ENCODE data around the gene VSNL1.

DNA sequence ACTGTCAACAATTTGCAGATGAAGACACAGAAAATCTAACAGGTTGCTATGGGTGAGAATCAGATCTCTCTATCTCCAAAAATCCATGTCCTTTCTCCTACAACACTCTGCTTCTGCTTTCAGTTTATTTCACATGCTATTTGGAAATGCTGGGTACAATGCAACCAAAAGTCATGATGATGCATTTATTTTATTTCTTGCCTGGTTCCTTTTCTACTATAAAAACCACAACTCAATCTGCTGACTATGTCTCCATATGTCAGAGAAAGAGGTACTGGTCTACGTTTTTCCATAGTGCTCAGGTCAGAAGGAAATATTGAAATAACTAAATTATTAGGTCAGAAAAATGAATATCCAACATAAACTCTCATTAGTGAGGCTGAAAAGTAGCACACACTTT is 42.8 kb upstream of the VSNL1 start:
- TF ChIP-seq POLR2AphosphoS5 (IDR thresholded peaks at IDR 0.05; ENCODE audit: low read depth, low read length): no peak
- no peak for TF ChIP-seq POLR2A (IDR thresholded peaks at IDR 0.05; ENCODE audit: low read depth, low read length)
- no peak for TF ChIP-seq TAF1 (IDR thresholded peaks at IDR 0.05; ENCODE audit: borderline replicate concordance, low read depth, low read length)
